ENCODE data around the gene APOBEC3G. TPM values are rescaled to one million over a fixed set of nuclear protein-coding genes. Genes with fewer than 3 reads are reported as not detected.

The APOBEC3G gene
- total and polyA plus RNA-seq, 9 donors = 13.2 to 36.5 (median 24.7) TPM

GRCh38 chr22:39098576-39098975 lies 21.5 kb downstream of the APOBEC3G start:
- TF ChIP-seq EP300 (IDR thresholded peaks at IDR 0.05) (no peak), POLR2A (IDR thresholded peaks at IDR 0.05) (no peak), CTCF (IDR thresholded peaks at IDR 0.05) (no peak)
- H3K9me3 ChIP-seq = no peaks in the 10 kb centered on the region
- no peak overlapping the region for H3K27ac ChIP-seq
- H3K4me1 ChIP-seq (ENCODE audit: insufficient read depth) = no peaks in the 10 kb centered on the region
- intact Hi-C loops (cut with DNase I) = no loop called here
- WGBS, 3 donors = 87 to 93% (median 93%) methylated on average over 8 of the region's 8 CpGs
- no peaks in the 10 kb centered on the region for H3K36me3 ChIP-seq
- no peak overlapping the region for H3K4me3 ChIP-seq
- no peak for DNase-seq
- H3K27me3 ChIP-seq = no peaks in the 10 kb centered on the region

- H3K27ac ChIP-seq = no peak overlapping the region
- DNase-seq = no peak
- no peaks in the 10 kb centered on the region for H3K27me3 ChIP-seq
- no peaks in the 10 kb centered on the region for H3K36me3 ChIP-seq
- TF ChIP-seq POLR2A (IDR thresholded peaks at IDR 0.05) (no peak), CTCF (IDR thresholded peaks at IDR 0.05) (no peak), EP300 (IDR thresholded peaks at IDR 0.05) (no peak)
- WGBS, 3 donors = 75 to 80% (median 77%) methylated on average over 10 of the region's 13 CpGs
- H3K4me1 ChIP-seq (ENCODE audit: insufficient read depth) = no peaks in the 10 kb centered on the region
- no peaks in the 10 kb centered on the region for H3K9me3 ChIP-seq
- H3K4me3 ChIP-seq = no peak overlapping the region
- intact Hi-C loops (cut with DNase I) = no loop called here
Measured at GRCh38 chr22:39101226-39101625, 24.2 kb downstream of the APOBEC3G start.

GRCh38 chr22:39103431-39103830 lies 26.4 kb downstream of the APOBEC3G start:
- Histone ChIP-seq H3K27ac (no peak overlapping the region), H3K4me1 (ENCODE audit: insufficient read depth) (no peaks in the 10 kb centered on the region), H3K4me3 (no peak overlapping the region), H3K36me3 (no peaks in the 10 kb centered on the region), H3K9me3 (no peaks in the 10 kb centered on the region), H3K27me3 (no peaks in the 10 kb centered on the region)
- no peak for DNase-seq
- TF ChIP-seq EP300 (IDR thresholded peaks at IDR 0.05) (no peak), POLR2A (IDR thresholded peaks at IDR 0.05) (no peak), CTCF (IDR thresholded peaks at IDR 0.05) (no peak)
- WGBS, 3 donors = 74 to 79% (median 79%) methylated on average over 2 of the region's 2 CpGs
- intact Hi-C loops (cut with DNase I) = no loop called here

GRCh38 chr22:39106326-39106725 lies 29.3 kb downstream of the APOBEC3G start:
- Histone ChIP-seq H3K4me1 (ENCODE audit: insufficient read depth) (no peaks in the 10 kb centered on the region), H3K27me3 (no peaks in the 10 kb centered on the region), H3K27ac (no peak overlapping the region), H3K4me3 (no peak overlapping the region), H3K9me3 (no peaks in the 10 kb centered on the region), H3K36me3 (no peaks in the 10 kb centered on the region)
- intact Hi-C loops (cut with DNase I) = no loop called here
- DNase-seq = no peak
- 41 to 60% (median 47%) methylated on average over 2 of the region's 2 CpGs for WGBS, 3 donors
- TF ChIP-seq EP300 (IDR thresholded peaks at IDR 0.05) (no peak), CTCF (IDR thresholded peaks at IDR 0.05) (no peak), POLR2A (IDR thresholded peaks at IDR 0.05) (no peak)

GRCh38 chr22:39108487-39108886 lies 31.4 kb downstream of the APOBEC3G start:
- TF ChIP-seq CTCF (IDR thresholded peaks at IDR 0.05) = no peak
- no peak for TF ChIP-seq POLR2A (IDR thresholded peaks at IDR 0.05)
- TF ChIP-seq EP300 (IDR thresholded peaks at IDR 0.05) = no peak
- no peaks in the 10 kb centered on the region for H3K9me3 ChIP-seq
- H3K27ac ChIP-seq = no peak overlapping the region
- DNase-seq = no peak
- no peak overlapping the region for H3K4me3 ChIP-seq
- WGBS, 3 donors = 88 to 95% (median 90%) methylated on average over 4 of the region's 4 CpGs
- no peaks in the 10 kb centered on the region for H3K36me3 ChIP-seq
- H3K27me3 ChIP-seq = no peaks in the 10 kb centered on the region
- intact Hi-C loops (cut with DNase I) = no loop called here
- no peaks in the 10 kb centered on the region for H3K4me1 ChIP-seq (ENCODE audit: insufficient read depth)

All from ovary (tissue), 9 donors.